GM10248 (cell line): ENCODE measurements around the gene LYPD6B.

Source experiments
- CTCF ChIA-PET: fragments of 300-600 bp; sonication (Branson Sonifier 250); formaldehyde crosslinking; extraction: SDS; loops from one replicate; lab custom pipeline; 2021; ENCODE audit warnings: antibody characterized with exemption; lab: Yijun Ruan, JAX
- POLR2A ChIA-PET: fragments of 350-650 bp; sonication (Branson Sonifier 250); formaldehyde crosslinking; extraction: SDS; loops from one replicate; lab custom pipeline; 2020; ENCODE audit warnings: antibody characterized with exemption; lab: Yijun Ruan, JAX
- DNase-seq: peaks from one replicate; pipeline ENCODE4 v3.0.0; 2012; ENCODE audit errors: extremely low spot score
- CTCF ChIP-seq: IDR thresholded peaks from 2 replicates; pipeline ENCODE4 v1.5.1; 2012; ENCODE audit warnings: mild to moderate bottlenecking, low read depth; ENCODE audit errors: extremely low read depth, missing control alignments, control extremely low read depth

The LYPD6B gene

GRCh38 chr2:149119368-149119767, 80.9 kb downstream of the LYPD6B start:
- ChIA-PET POLR2A (no interaction called here), CTCF (no interaction called here)
- no peak for DNase-seq
- no peak for TF ChIP-seq CTCF

GRCh38 chr2:149122516-149122915, 84.0 kb downstream of the LYPD6B start:
- CTCF ChIA-PET, result interaction anchor here (0.7 kb wide), 1 partner anchor 9 kb away, joined by 3 read pairs; no protein-coding TSS in a partner anchor
- no peak for DNase-seq
- POLR2A ChIA-PET, result no interaction called here
- TF ChIP-seq CTCF, result no peak

- CTCF ChIA-PET, result no interaction called here
- no peak for TF ChIP-seq CTCF
- no peak for DNase-seq
- POLR2A ChIA-PET, result no interaction called here
Measured at GRCh38 chr2:149125031-149125725, 86.7 kb downstream of the LYPD6B start.

- ChIA-PET POLR2A (no interaction called here), CTCF (no interaction called here)
- no peak for TF ChIP-seq CTCF
- DNase-seq, result no peak
Measured at GRCh38 chr2:149129433-149129832, 90.9 kb downstream of the LYPD6B start.

- ChIA-PET CTCF (no interaction called here), POLR2A (no interaction called here)
- no peak for DNase-seq
Measured at GRCh38 chr2:149132339-149132738, 93.8 kb downstream of the LYPD6B start.

GRCh38 chr2:149132901-149133300, 94.4 kb downstream of the LYPD6B start:
- ChIA-PET CTCF (no interaction called here), POLR2A (no interaction called here)
- DNase-seq, result no peak
- no peak for TF ChIP-seq CTCF

More at GRCh38 chr2:149132339-149132738, 93.8 kb downstream of the LYPD6B start:
- TF ChIP-seq CTCF, result no peak

GRCh38 chr2:149134335-149134923, 95.9 kb downstream of the LYPD6B start:
- no peak for TF ChIP-seq CTCF
- CTCF ChIA-PET, result no interaction called here
- POLR2A ChIA-PET, result no interaction called here
- no peak for DNase-seq
